Astrocyte of the cerebellum (primary cell): ENCODE measurements around the gene HGFAC.

Source experiments
- DNase-seq: peaks from one replicate; pipeline ENCODE4 v3.0.0-alpha.2; 2011; ENCODE audit warnings: low read depth
- H3K4me3 ChIP-seq: 2 replicates; pipeline ENCODE4 v1.5.1; 2011; ENCODE audit warnings: mild to moderate bottlenecking, low read depth, low read length, moderate library complexity
- CTCF ChIP-seq: IDR thresholded peaks from 2 replicates; pipeline ENCODE4 v1.5.1; 2012; ENCODE audit warnings: low read length, low read depth, moderate library complexity, mild to moderate bottlenecking; ENCODE audit errors: missing control alignments
- in situ Hi-C: cut with HindIII; loops from 2 replicates; pipeline ENCODE4 v1.10.0; 2017; ENCODE audit warnings: low sequenced_read_pairs

Gene HGFAC

GRCh38 chr4:3420956-3421355 lies 20.8 kb upstream of the HGFAC start:
- H3K4me3 ChIP-seq: no peak overlapping the region
- TF ChIP-seq CTCF: no peak
- in situ Hi-C loops: no loop called here
- no peak for DNase-seq

GRCh38 chr4:3421470-3421869 lies 20.3 kb upstream of the HGFAC start:
- no peak overlapping the region for H3K4me3 ChIP-seq
- TF ChIP-seq CTCF: no peak
- no peak for DNase-seq
- in situ Hi-C loops: no loop called here

- no peak for TF ChIP-seq CTCF
- no peak overlapping the region for H3K4me3 ChIP-seq
- in situ Hi-C loops: no loop called here
- DNase-seq: no peak
These were observed 19.4 kb upstream of the HGFAC start for GRCh38 chr4:3422241-3422801.

- in situ Hi-C loops: no loop called here
- no peak for DNase-seq
- no peak for TF ChIP-seq CTCF
- no peak overlapping the region for H3K4me3 ChIP-seq
These were observed 18.9 kb upstream of the HGFAC start for GRCh38 chr4:3422808-3423297.

- in situ Hi-C loops: no loop called here
- no peak for TF ChIP-seq CTCF
- no peak for DNase-seq
- H3K4me3 ChIP-seq: no peak overlapping the region
These were observed 18.4 kb upstream of the HGFAC start for GRCh38 chr4:3423406-3423805.

- no peak overlapping the region for H3K4me3 ChIP-seq
- no peak for DNase-seq
- in situ Hi-C loops: no loop called here
- no peak for TF ChIP-seq CTCF
These were observed 17.8 kb upstream of the HGFAC start for GRCh38 chr4:3423952-3424351.
